IMR-90 (cell line): Measurements from ENCODE around the gene LSM7. TPM values are rescaled to one million over a fixed set of nuclear protein-coding genes. Genes with fewer than 3 reads are reported as not detected.

ENCODE experiments used
- polyA plus RNA-seq, 3 experiments: library from polyadenylated mRNA; depleted of rRNA; stranded (reverse); fragments of >200 nt; gene quantifications; 2 replicates each; pipeline ENCODE4 v1.2.3, GENCODE V29; 2012; ENCODE audit warnings: low replicate concordance in 1 of 3
- total RNA-seq: library from RNA; depleted of rRNA; stranded (reverse); fragments of >200 nt; gene quantifications from 2 replicates; pipeline ENCODE4 v1.2.3, GENCODE V29; 2012; rRNA removed

The LSM7 gene
- total and polyA plus RNA-seq, 2 of the 4 experiments (the other 2 are of a cell fraction): 145 to 708 TPM

Other genes starting within 250 kb of the LSM7 start
- 8.9 and 9.3 TPM in 2 replicates for gene MOB3A, start 232.3 kb downstream of the LSM7 start, total RNA-seq
- 26.5 and 28.8 TPM in 2 replicates for gene MOB3A, start 232.3 kb downstream of the LSM7 start, polyA plus RNA-seq (2012; rRNA removed)
- gene IZUMO4, start 231.7 kb downstream of the LSM7 start, total RNA-seq: 0.56 and 0.72 TPM in 2 replicates
- 2.8 and 3.4 TPM in 2 replicates for gene IZUMO4, start 231.7 kb downstream of the LSM7 start, polyA plus RNA-seq (2012; rRNA removed)
- 75.3 and 76.1 TPM in 2 replicates for gene AP3D1, start 177.0 kb downstream of the LSM7 start, total RNA-seq
- 129 and 132 TPM in 2 replicates for gene AP3D1, start 177.0 kb downstream of the LSM7 start, polyA plus RNA-seq (2012; rRNA removed)
- gene DOT1L, start 164.7 kb downstream of the LSM7 start, total RNA-seq: 2.5 TPM in 2 replicates
- 12.6 and 22.0 TPM in 2 replicates for gene DOT1L, start 164.7 kb downstream of the LSM7 start, polyA plus RNA-seq (2012; rRNA removed)
- 31.7 and 33.1 TPM in 2 replicates for gene PLEKHJ1, start 92.3 kb downstream of the LSM7 start, total RNA-seq
- 62.8 and 69.8 TPM in 2 replicates for gene PLEKHJ1, start 92.3 kb downstream of the LSM7 start, polyA plus RNA-seq (2012; rRNA removed)
- 4.8 and 7.5 TPM in 2 replicates for gene SF3A2, start 91.8 kb downstream of the LSM7 start, total RNA-seq
- 29.8 and 34.5 TPM in 2 replicates for gene SF3A2, start 91.8 kb downstream of the LSM7 start, polyA plus RNA-seq (2012; rRNA removed)
- gene AMH, start 79.3 kb downstream of the LSM7 start, total RNA-seq: under 0.01 TPM in 1 of 2 replicates, not detected in the other
- gene AMH, start 79.3 kb downstream of the LSM7 start, polyA plus RNA-seq (2012; rRNA removed): 0.86 and 1.5 TPM in 2 replicates
- not detected in 2 replicates for gene JSRP1, start 72.2 kb downstream of the LSM7 start, total RNA-seq
- not detected in 2 replicates for gene JSRP1, start 72.2 kb downstream of the LSM7 start, polyA plus RNA-seq (2012; rRNA removed)
- under 0.01 TPM in 1 of 2 replicates, not detected in the other for gene PEAK3, start 46.4 kb downstream of the LSM7 start, total RNA-seq
- gene PEAK3, start 46.4 kb downstream of the LSM7 start, polyA plus RNA-seq (2012; rRNA removed): 0.09 and 0.19 TPM in 2 replicates
- not detected in 2 replicates for gene LINGO3, start 20.4 kb downstream of the LSM7 start, total RNA-seq
- not detected in 2 replicates for gene LINGO3, start 20.4 kb downstream of the LSM7 start, polyA plus RNA-seq (2012; rRNA removed)
- gene SPPL2B, start 98 bp upstream of the LSM7 start, total RNA-seq: 3.4 and 4.2 TPM in 2 replicates
- gene SPPL2B, start 98 bp upstream of the LSM7 start, polyA plus RNA-seq (2012; rRNA removed): 45.7 and 52.0 TPM in 2 replicates
- gene TMPRSS9, start 31.7 kb upstream of the LSM7 start, total RNA-seq: not detected in 2 replicates
- not detected in 2 replicates for gene TMPRSS9, start 31.7 kb upstream of the LSM7 start, polyA plus RNA-seq (2012; rRNA removed)
- 21.0 and 29.2 TPM in 2 replicates for gene TIMM13, start 99.0 kb upstream of the LSM7 start, total RNA-seq
- 62.3 and 93.7 TPM in 2 replicates for gene TIMM13, start 99.0 kb upstream of the LSM7 start, polyA plus RNA-seq (2012; rRNA removed)
- 104 and 108 TPM in 2 replicates for gene LMNB2, start 128.4 kb upstream of the LSM7 start, total RNA-seq
- 106 and 117 TPM in 2 replicates for gene LMNB2, start 128.4 kb upstream of the LSM7 start, polyA plus RNA-seq (2012; rRNA removed)
- 28.1 and 30.1 TPM in 2 replicates for gene GADD45B, start 147.5 kb upstream of the LSM7 start, total RNA-seq
- 84.0 and 106 TPM in 2 replicates for gene GADD45B, start 147.5 kb upstream of the LSM7 start, polyA plus RNA-seq (2012; rRNA removed)